T-helper 17 cell (primary cell): ENCODE results near the gene APCDD1. TPM values are rescaled to one million over a fixed set of nuclear protein-coding genes. Genes with fewer than 3 reads are reported as not detected.

ENCODE experiments used
- ATAC-seq: fragments of 150-1000 bp; cut with Tn5 transposase; 2 replicates; pipeline ENCODE4 v1.10.0; 2021; ENCODE audit warnings: mild to moderate bottlenecking, moderate library complexity
- DNase-seq, 3 donors: peaks; one replicate each; pipeline versions ENCODE4 v3.0.0 to v3.0.0-alpha.2; 2020 to 2021
- H3K9me3 ChIP-seq: one replicate; pipeline ENCODE4 v1.7.0; 2013; ENCODE audit warnings: low read length, mild to moderate bottlenecking; ENCODE audit not compliant: control insufficient read depth, poor library complexity, severe bottlenecking
- H3K27ac Mint-ChIP-seq: one replicate; pipeline ENCODE4 v1.8.0; 2022; ENCODE audit warnings: mild to moderate bottlenecking, moderate library complexity, mixed read lengths
- H3K27me3 Mint-ChIP-seq: one replicate; pipeline ENCODE4 v1.8.0; 2022; ENCODE audit warnings: mixed read lengths
- H3K36me3 Mint-ChIP-seq: one replicate; pipeline ENCODE4 v1.8.0; 2022; ENCODE audit warnings: low read depth, mixed read lengths
- H3K4me1 Mint-ChIP-seq: one replicate; pipeline ENCODE4 v1.8.0; 2022; ENCODE audit warnings: mild to moderate bottlenecking, mixed read lengths
- H3K4me3 Mint-ChIP-seq: one replicate; pipeline ENCODE4 v1.8.0; 2022; ENCODE audit warnings: mild to moderate bottlenecking, moderate library complexity, mixed read lengths
- total RNA-seq, 4 donors: library from RNA in 2 of 4; stranded (reverse) in 2 of 4; gene quantifications; one replicate each; pipeline ENCODE4 v1.2.3 and lab custom pipeline; 2022 to 2026

APCDD1 gene
- total RNA-seq, 2 donors from 2014 or later: not detected

GRCh38 chr18:10441472-10441871, 13.0 kb upstream of the APCDD1 start:
- Mint-ChIP-seq H3K4me3 (no peak overlapping the region), H3K36me3 (no peaks in the 10 kb centered on the region), H3K27ac (no peak overlapping the region), H3K4me1 (no peaks in the 10 kb centered on the region), H3K27me3 (peaks cover 53% of the 10 kb centered on the region)
- H3K9me3 ChIP-seq: no peaks in the 10 kb centered on the region
- no peak for ATAC-seq
- DNase-seq: no peak

GRCh38 chr18:10442551-10442971, 11.9 kb upstream of the APCDD1 start:
- Mint-ChIP-seq H3K4me1 (no peaks in the 10 kb centered on the region), H3K36me3 (no peaks in the 10 kb centered on the region), H3K27me3 (peaks cover 59% of the 10 kb centered on the region), H3K27ac (no peak overlapping the region), H3K4me3 (no peak overlapping the region)
- DNase-seq: no peak
- H3K9me3 ChIP-seq: no peaks in the 10 kb centered on the region
- ATAC-seq: no peak

- H3K36me3 Mint-ChIP-seq: no peaks in the 10 kb centered on the region
- peaks cover 64% of the 10 kb centered on the region for H3K27me3 Mint-ChIP-seq
- H3K4me1 Mint-ChIP-seq: no peaks in the 10 kb centered on the region
- no peak overlapping the region for H3K4me3 Mint-ChIP-seq
- H3K27ac Mint-ChIP-seq: no peak overlapping the region
- ATAC-seq (no peak), DNase-seq (no peak)
- no peaks in the 10 kb centered on the region for H3K9me3 ChIP-seq
Observed at GRCh38 chr18:10443001-10443400, 11.4 kb upstream of the APCDD1 start.

- peaks cover 75% of the 10 kb centered on the region for H3K27me3 Mint-ChIP-seq
- H3K9me3 ChIP-seq: no peaks in the 10 kb centered on the region
- H3K27ac Mint-ChIP-seq: no peak overlapping the region
- ATAC-seq (no peak), DNase-seq (no peak)
- H3K4me3 Mint-ChIP-seq: no peak overlapping the region
- H3K4me1 Mint-ChIP-seq: no peaks in the 10 kb centered on the region
- no peaks in the 10 kb centered on the region for H3K36me3 Mint-ChIP-seq
Observed at GRCh38 chr18:10444314-10445006, 10.0 kb upstream of the APCDD1 start.

- DNase-seq (no peak), ATAC-seq (no peak)
- Mint-ChIP-seq H3K27ac (no peak overlapping the region), H3K36me3 (no peaks in the 10 kb centered on the region), H3K4me3 (no peak overlapping the region), H3K27me3 (peaks cover 78% of the 10 kb centered on the region), H3K4me1 (no peaks in the 10 kb centered on the region)
- no peaks in the 10 kb centered on the region for H3K9me3 ChIP-seq
Observed at GRCh38 chr18:10449396-10449795, 5.0 kb upstream of the APCDD1 start.

- no peaks in the 10 kb centered on the region for H3K9me3 ChIP-seq
- DNase-seq: no peak
- peaks cover 73% of the 10 kb centered on the region for H3K27me3 Mint-ChIP-seq
- H3K4me3 Mint-ChIP-seq: no peak overlapping the region
- no peak overlapping the region for H3K27ac Mint-ChIP-seq
- H3K36me3 Mint-ChIP-seq: peaks cover under 1% of the 10 kb centered on the region
- H3K4me1 Mint-ChIP-seq: no peaks in the 10 kb centered on the region
- ATAC-seq: no peak
Observed at GRCh38 chr18:10450986-10451385, 3.4 kb upstream of the APCDD1 start.

- Mint-ChIP-seq H3K27ac (no peak overlapping the region), H3K4me1 (no peaks in the 10 kb centered on the region), H3K27me3 (peaks cover 76% of the 10 kb centered on the region), H3K4me3 (no peak overlapping the region), H3K36me3 (peaks cover 3% of the 10 kb centered on the region)
- ATAC-seq: no peak
- H3K9me3 ChIP-seq: no peaks in the 10 kb centered on the region
- DNase-seq: no peak
Observed at GRCh38 chr18:10453261-10453805, 1.1 kb upstream of the APCDD1 start.

GRCh38 chr18:10454681-10455557, 484 bp downstream of the APCDD1 start:
- H3K9me3 ChIP-seq: no peaks in the 10 kb centered on the region
- DNase-seq (no peak), ATAC-seq (no peak)
- H3K4me3 Mint-ChIP-seq: peak overlapping the region; percentile 7
- H3K27ac Mint-ChIP-seq: no peak overlapping the region
- H3K4me1 Mint-ChIP-seq: no peaks in the 10 kb centered on the region
- peaks cover 3% of the 10 kb centered on the region for H3K36me3 Mint-ChIP-seq
- peaks cover 77% of the 10 kb centered on the region for H3K27me3 Mint-ChIP-seq

- Mint-ChIP-seq H3K4me1 (no peaks in the 10 kb centered on the region), H3K4me3 (peak overlapping the region; percentile 7), H3K27me3 (peaks cover 73% of the 10 kb centered on the region), H3K27ac (no peak overlapping the region), H3K36me3 (peaks cover 3% of the 10 kb centered on the region)
- ATAC-seq (no peak), DNase-seq (no peak)
- H3K9me3 ChIP-seq: no peaks in the 10 kb centered on the region
Observed at GRCh38 chr18:10455726-10456453, 1.5 kb downstream of the APCDD1 start.

GRCh38 chr18:10456718-10457117, 2.3 kb downstream of the APCDD1 start:
- Mint-ChIP-seq H3K27me3 (peaks cover 65% of the 10 kb centered on the region), H3K4me3 (no peak overlapping the region), H3K36me3 (peaks cover 3% of the 10 kb centered on the region), H3K27ac (no peak overlapping the region), H3K4me1 (no peaks in the 10 kb centered on the region)
- DNase-seq: no peak
- ATAC-seq: no peak
- no peaks in the 10 kb centered on the region for H3K9me3 ChIP-seq

GRCh38 chr18:10457128-10457527, 2.7 kb downstream of the APCDD1 start:
- DNase-seq (no peak), ATAC-seq (no peak)
- Mint-ChIP-seq H3K4me3 (no peak overlapping the region), H3K4me1 (no peaks in the 10 kb centered on the region), H3K36me3 (peaks cover 3% of the 10 kb centered on the region), H3K27me3 (peaks cover 61% of the 10 kb centered on the region), H3K27ac (no peak overlapping the region)
- no peaks in the 10 kb centered on the region for H3K9me3 ChIP-seq

- ATAC-seq: no peak
Observed at GRCh38 chr18:10457767-10458166, 3.3 kb downstream of the APCDD1 start.

GRCh38 chr18:10458691-10459090, 4.3 kb downstream of the APCDD1 start:
- DNase-seq (no peak), ATAC-seq (no peak)
- Mint-ChIP-seq H3K27me3 (peaks cover 47% of the 10 kb centered on the region), H3K27ac (no peak overlapping the region), H3K36me3 (peaks cover 3% of the 10 kb centered on the region), H3K4me1 (no peaks in the 10 kb centered on the region), H3K4me3 (no peak overlapping the region)
- H3K9me3 ChIP-seq: no peaks in the 10 kb centered on the region

More at GRCh38 chr18:10457767-10458166, 3.3 kb downstream of the APCDD1 start:
- Mint-ChIP-seq H3K4me1 (no peaks in the 10 kb centered on the region), H3K4me3 (no peak overlapping the region), H3K27me3 (peaks cover 55% of the 10 kb centered on the region), H3K27ac (no peak overlapping the region), H3K36me3 (peaks cover 3% of the 10 kb centered on the region)
- no peaks in the 10 kb centered on the region for H3K9me3 ChIP-seq
- DNase-seq: no peak
